GM21528 (cell line): Measurements from ENCODE around the gene PIGZ.

ENCODE experiments used
- ATAC-seq: cut with Tn5 transposase; IDR thresholded peaks from one replicate; pipeline ENCODE4 v1.9.1; 2021; ENCODE audit warnings: mild to moderate bottlenecking, moderate library complexity; ENCODE audit not compliant: unreplicated experiment, low FRiP score

The PIGZ gene

GRCh38 chr3:196918968-196919367, 49.7 kb downstream of the PIGZ start:
- no peak for ATAC-seq

GRCh38 chr3:196916995-196917394, 51.6 kb downstream of the PIGZ start:
- ATAC-seq: no peak

- ATAC-seq: no peak
Observed at GRCh38 chr3:196916221-196916620, 52.4 kb downstream of the PIGZ start.

GRCh38 chr3:196915375-196915774, 53.3 kb downstream of the PIGZ start:
- ATAC-seq: no peak

- ATAC-seq: no peak
Observed at GRCh38 chr3:196914866-196915265, 53.8 kb downstream of the PIGZ start.

GRCh38 chr3:196903740-196904139, 64.9 kb downstream of the PIGZ start:
- no peak for ATAC-seq

GRCh38 chr3:196902296-196902695, 66.3 kb downstream of the PIGZ start:
- ATAC-seq: no peak

- ATAC-seq: no peak
Observed at GRCh38 chr3:196901768-196902167, 66.9 kb downstream of the PIGZ start.
